Mesothelial cell of epicardium (in vitro differentiated cells): ENCODE measurements around the gene GABRB1. TPM values are rescaled to one million over a fixed set of nuclear protein-coding genes. Genes with fewer than 3 reads are reported as not detected.

ENCODE experiments used
- DNase-seq, 2 experiments: peaks; one replicate each; pipeline ENCODE4 v3.0.0; 2021; ENCODE audit warnings: low spot score in 2 of 2; ENCODE audit not compliant: unreplicated experiment in 2 of 2
- H3K27ac Mint-ChIP-seq: 2 replicates; pipeline ENCODE4 v1.8.0; 2021; ENCODE audit warnings: mixed read lengths
- H3K27me3 Mint-ChIP-seq: 2 replicates; pipeline ENCODE4 v1.8.0; 2021; ENCODE audit warnings: low read depth, mixed read lengths
- H3K36me3 Mint-ChIP-seq: 2 replicates; pipeline ENCODE4 v1.8.0; 2021; ENCODE audit warnings: mixed read lengths
- H3K4me1 Mint-ChIP-seq: 2 replicates; pipeline ENCODE4 v1.8.0; 2021; ENCODE audit warnings: mixed read lengths
- H3K4me3 Mint-ChIP-seq: 2 replicates; pipeline ENCODE4 v1.8.0; 2021; ENCODE audit warnings: mild to moderate bottlenecking, moderate library complexity, mixed read lengths
- H3K9me3 Mint-ChIP-seq: 2 replicates; pipeline ENCODE4 v1.8.0; 2021; ENCODE audit warnings: mixed read lengths
- CTCF ChIP-seq: fragments of 200-600 bp; sonication (generic); IDR thresholded peaks from one replicate; pipeline ENCODE4 v1.5.0; 2021; ENCODE audit warnings: antibody characterized with exemption; ENCODE audit not compliant: unreplicated experiment
- total RNA-seq: library from RNA; stranded (reverse); gene quantifications from 3 replicates; pipeline ENCODE4 v1.2.1, GENCODE V29; 2021

GABRB1 gene
- not detected in 3 replicates for total RNA-seq

GRCh38 chr4:47031011-47031678, at the start of gene GABRB1:
Gene GABRB1 (plus strand): TSS chr4:47031567.
- Mint-ChIP-seq H3K27me3 (peaks cover 66% of the 10 kb centered on the region), H3K36me3 (no peaks in the 10 kb centered on the region), H3K9me3 (no peaks in the 10 kb centered on the region), H3K4me3 (peak within 1 kb of the TSS; percentile 63), H3K4me1 (peaks cover 14% of the 10 kb centered on the region), H3K27ac (no peak within 1 kb of the TSS)
- no peak for TF ChIP-seq CTCF
- DNase-seq = peak; percentile 63 to 83

GRCh38 chr4:46984781-46985180, 46.6 kb upstream of the GABRB1 start:
- Mint-ChIP-seq H3K4me3 (no peak overlapping the region), H3K9me3 (no peaks in the 10 kb centered on the region), H3K27ac (no peak overlapping the region), H3K36me3 (no peaks in the 10 kb centered on the region), H3K4me1 (no peaks in the 10 kb centered on the region), H3K27me3 (peaks cover 11% of the 10 kb centered on the region)
- DNase-seq = no peak
- no peak for TF ChIP-seq CTCF

- Mint-ChIP-seq H3K27me3 (peaks cover 10% of the 10 kb centered on the region), H3K36me3 (no peaks in the 10 kb centered on the region), H3K4me3 (no peak overlapping the region), H3K27ac (no peak overlapping the region), H3K9me3 (no peaks in the 10 kb centered on the region), H3K4me1 (peaks cover under 1% of the 10 kb centered on the region)
- DNase-seq = no peak
- no peak for TF ChIP-seq CTCF
Measured at GRCh38 chr4:46986922-46987638, 44.3 kb upstream of the GABRB1 start.

- no peak for TF ChIP-seq CTCF
- H3K27me3 Mint-ChIP-seq = peaks cover under 1% of the 10 kb centered on the region
Measured at GRCh38 chr4:46992338-46992737, 39.0 kb upstream of the GABRB1 start.

GRCh38 chr4:46993075-46994006, 38.0 kb upstream of the GABRB1 start, which contains the start of gene GABRA4:
Gene GABRA4 (minus strand): TSS chr4:46993581. CDS start chr4:46993424, 157 bp downstream.
- no peaks in the 10 kb centered on the region for H3K9me3 Mint-ChIP-seq
- DNase-seq = no peak
- H3K27ac Mint-ChIP-seq = no peak within 1 kb of the TSS
- H3K36me3 Mint-ChIP-seq = no peaks in the 10 kb centered on the region
- TF ChIP-seq CTCF = no peak
- H3K4me1 Mint-ChIP-seq = peaks cover 20% of the 10 kb centered on the region
- H3K27me3 Mint-ChIP-seq = peaks cover 6% of the 10 kb centered on the region
- H3K4me3 Mint-ChIP-seq = peak within 1 kb of the TSS; percentile 62

More at GRCh38 chr4:46992338-46992737, 39.0 kb upstream of the GABRB1 start:
- Mint-ChIP-seq H3K9me3 (no peaks in the 10 kb centered on the region), H3K36me3 (no peaks in the 10 kb centered on the region), H3K4me3 (peak overlapping the region; percentile 62), H3K4me1 (peaks cover 20% of the 10 kb centered on the region), H3K27ac (no peak overlapping the region)
- no peak for DNase-seq
